Metanephros (tissue), 1 donor: ENCODE measurements around the gene IL4. TPM values are rescaled to one million over a fixed set of nuclear protein-coding genes. Genes with fewer than 3 reads are reported as not detected.

Source experiments
- total RNA-seq: library from RNA; depleted of rRNA; stranded (reverse); fragments of >200 nt; gene quantifications from one replicate; pipeline ENCODE4 v1.2.3, GENCODE V29; 2014

Gene IL4
- not detected for total RNA-seq

DNA sequence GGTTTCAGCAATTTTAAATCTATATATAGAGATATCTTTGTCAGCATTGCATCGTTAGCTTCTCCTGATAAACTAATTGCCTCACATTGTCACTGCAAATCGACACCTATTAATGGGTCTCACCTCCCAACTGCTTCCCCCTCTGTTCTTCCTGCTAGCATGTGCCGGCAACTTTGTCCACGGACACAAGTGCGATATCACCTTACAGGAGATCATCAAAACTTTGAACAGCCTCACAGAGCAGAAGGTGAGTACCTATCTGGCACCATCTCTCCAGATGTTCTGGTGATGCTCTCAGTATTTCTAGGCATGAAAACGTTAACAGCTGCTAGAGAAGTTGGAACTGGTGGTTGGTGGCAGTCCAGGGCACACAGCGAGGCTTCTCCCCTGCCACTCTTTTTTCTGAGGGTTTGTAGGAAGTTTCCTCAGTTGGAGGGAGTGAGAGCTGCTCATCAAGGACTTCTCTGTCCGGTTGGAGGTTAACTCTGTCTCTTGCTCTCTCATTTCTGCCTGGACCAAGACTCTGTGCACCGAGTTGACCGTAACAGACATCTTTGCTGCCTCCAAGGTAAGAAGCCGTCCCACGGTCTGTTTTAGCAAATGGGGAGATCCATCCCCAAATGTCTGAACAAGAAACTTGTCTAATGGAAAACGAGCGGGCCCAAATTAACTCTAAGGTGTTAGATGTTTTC lies at the start of gene IL4:
Gene IL4, plus strand, starts transcription at position 51 of the 692 bp plus-strand sequence. Its CDS starts 62 bp downstream, at position 113.

DNA sequence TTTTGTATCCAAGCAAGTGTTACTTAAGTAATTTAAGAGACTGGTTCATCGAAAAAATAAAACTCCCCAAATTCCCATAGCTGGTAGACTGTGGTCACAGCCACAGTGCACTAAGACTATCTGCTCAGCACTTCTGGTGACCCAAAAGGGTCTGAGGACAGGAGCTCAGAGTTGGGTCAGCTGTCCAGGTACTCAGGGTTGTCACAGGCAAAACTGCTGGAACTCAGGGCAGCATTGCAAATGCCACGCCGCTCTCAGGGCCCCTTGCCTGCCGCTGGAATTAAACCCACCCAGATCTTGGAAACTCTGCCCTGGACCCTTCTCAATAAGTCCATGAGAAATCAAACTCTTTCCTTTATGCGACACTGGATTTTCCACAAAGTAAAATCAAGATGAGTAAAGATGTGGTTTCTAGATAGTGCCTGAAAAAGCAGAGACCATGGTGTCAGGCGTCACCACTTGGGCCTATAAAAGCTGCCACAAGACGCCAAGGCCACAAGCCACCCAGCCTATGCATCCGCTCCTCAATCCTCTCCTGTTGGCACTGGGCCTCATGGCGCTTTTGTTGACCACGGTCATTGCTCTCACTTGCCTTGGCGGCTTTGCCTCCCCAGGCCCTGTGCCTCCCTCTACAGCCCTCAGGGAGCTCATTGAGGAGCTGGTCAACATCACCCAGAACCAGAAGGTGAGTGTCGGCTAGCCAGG lies 16.0 kb upstream of the IL4 start, which contains the start of gene IL13:
Gene IL13, plus strand, starts transcription at position 498 of the 705 bp plus-strand sequence. Its CDS starts 14 bp downstream, at position 512.

Other genes starting within 250 kb of the IL4 start
- 31.0 TPM for gene IRF1, start 183.2 kb upstream of the IL4 start, total RNA-seq
- gene IL5, start 130.5 kb upstream of the IL4 start, total RNA-seq, result not detected
- gene RAD50, start 117.0 kb upstream of the IL4 start, total RNA-seq, result 19.2 TPM
- gene IL13, start 15.8 kb upstream of the IL4 start, total RNA-seq, result not detected
- 12.0 TPM for gene KIF3A, start 63.6 kb downstream of the IL4 start, total RNA-seq
- 4.5 TPM for gene CCNI2, start 73.4 kb downstream of the IL4 start, total RNA-seq
- 59.6 TPM for gene SEPTIN8, start 103.2 kb downstream of the IL4 start, total RNA-seq
- 6.9 TPM for gene SOWAHA, start 139.3 kb downstream of the IL4 start, total RNA-seq
- gene SHROOM1, start 156.7 kb downstream of the IL4 start, total RNA-seq, result 26.8 TPM
- 1.4 TPM for gene GDF9, start 192.5 kb downstream of the IL4 start, total RNA-seq
- gene UQCRQ, start 192.7 kb downstream of the IL4 start, total RNA-seq, result 146 TPM
- gene LEAP2, start 199.7 kb downstream of the IL4 start, total RNA-seq, result 5.3 TPM